Testis (tissue), 3 donors: ENCODE measurements around the gene KLHL29. TPM values are rescaled to one million over a fixed set of nuclear protein-coding genes. Genes with fewer than 3 reads are reported as not detected.

ENCODE experiments used
- DNase-seq: peaks from one replicate; pipeline ENCODE4 v3.0.0-alpha.2; 2019
- H3K27ac ChIP-seq, 2 donors: fragments of 200-600 bp; sonication (generic); one replicate each; pipeline ENCODE4 v1.5.1; 2019
- H3K27me3 ChIP-seq: fragments of 200-600 bp; sonication (generic); one replicate; pipeline ENCODE4 v1.5.1; 2019
- H3K36me3 ChIP-seq: fragments of 200-600 bp; sonication (generic); one replicate; pipeline ENCODE4 v1.5.1; 2017; ENCODE audit warnings: low read depth; ENCODE audit errors: missing control alignments
- H3K4me1 ChIP-seq: fragments of 200-600 bp; sonication (generic); one replicate; pipeline ENCODE4 v1.5.1; 2019
- H3K4me3 ChIP-seq, 2 donors: fragments of 200-600 bp; sonication (generic); one replicate each; pipeline ENCODE4 v1.5.1; 2017 to 2019
- H3K9me3 ChIP-seq: fragments of 200-600 bp; sonication (generic); one replicate; pipeline ENCODE4 v1.5.1; 2017
- CTCF ChIP-seq, 3 experiments: fragments of 450-650 bp in 2 of 3; fragments of 200-600 bp in 1 of 3; sonication (generic) in 1 of 3; IDR thresholded peaks; one replicate each; pipeline ENCODE4 v1.5.1; 2016 to 2019; ENCODE audit warnings: antibody characterized with exemption in 3 of 3, mild to moderate bottlenecking in 2 of 3, moderate library complexity in 1 of 3
- POLR2A ChIP-seq: fragments of 450-650 bp; IDR thresholded peaks from one replicate; pipeline ENCODE4 v1.6.1; 2017; ENCODE audit warnings: antibody characterized with exemption, mild to moderate bottlenecking, moderate library complexity
- WGBS, 2 donors: methylation state at CpG; one replicate each; pipeline ENCODE4 v1.1.5; 2018; 5-methylcytosine and 5-hydroxymethylcytosine counted together
- intact Hi-C: fragments of 100-400 bp; cut with DNase I; formaldehyde crosslinking; loops from one replicate; pipeline ENCODE4 v1.15.1; 2023; ENCODE audit warnings: low total_unique reads
- polyA plus RNA-seq: library from polyadenylated mRNA; stranded (reverse); fragments of 350-450 nt; fragmentation: Illumina TruSeq; extraction: RNeasy Lipid Tissue Mini Kit (QIAGEN cat#74804); gene quantifications from one replicate; pipeline ENCODE4 v1.2.3, GENCODE V29; 2014; ENCODE audit warnings: low read depth, low replicate concordance; ENCODE audit not compliant: insufficient read depth
- total RNA-seq, 2 donors: library from RNA; depleted of rRNA; stranded (reverse); fragments of >200 nt; gene quantifications; one replicate each; pipeline ENCODE4 v1.2.3, GENCODE V29; 2016

KLHL29 gene
- total and polyA plus RNA-seq, 3 donors from 2014 or later, result 3.3 to 10.9 (median 7.9) TPM

DNA sequence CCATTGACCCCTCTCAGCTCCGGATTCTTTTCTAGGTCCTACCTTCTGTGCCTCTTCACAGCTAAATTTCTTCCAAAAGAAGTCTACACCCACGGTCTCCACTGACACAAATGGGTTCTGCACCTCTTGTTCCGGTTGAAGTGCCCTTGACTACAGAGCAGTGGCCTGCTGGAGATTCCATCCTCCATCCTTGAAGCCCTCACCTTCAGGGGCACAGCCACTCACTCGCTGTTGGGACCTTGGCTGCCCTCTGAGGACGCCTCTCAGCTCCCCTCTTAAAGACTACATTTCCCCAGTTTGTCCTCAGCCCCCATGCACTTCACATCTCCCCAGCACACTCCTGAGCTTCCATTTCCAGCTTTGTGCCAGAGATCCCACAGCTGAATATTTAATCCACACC, 315.6 kb downstream of the KLHL29 start:
- Histone ChIP-seq H3K27ac (no peak overlapping the region), H3K4me1 (no peaks in the 10 kb centered on the region), H3K36me3 (no peaks in the 10 kb centered on the region), H3K9me3 (no peaks in the 10 kb centered on the region), H3K4me3 (no peak overlapping the region), H3K27me3 (no peaks in the 10 kb centered on the region)
- peak; percentile 4 for DNase-seq
- WGBS, 2 donors, result 96% methylated on average over 5 of the region's 5 CpGs
- TF ChIP-seq CTCF (IDR thresholded peaks at IDR 0.05), result no peak
- no peak for TF ChIP-seq POLR2A
- intact Hi-C loops, result no loop called here

- TF ChIP-seq POLR2A, result no peak
- TF ChIP-seq CTCF (IDR thresholded peaks at IDR 0.05), result no peak
- H3K4me3 ChIP-seq, result no peak overlapping the region
- no peaks in the 10 kb centered on the region for H3K4me1 ChIP-seq
- intact Hi-C loops, result no loop called here
- no peak overlapping the region for H3K27ac ChIP-seq
- H3K27me3 ChIP-seq, result no peaks in the 10 kb centered on the region
- 98 to 100% methylated on average over 2 to 17 of the region's 17 CpGs for WGBS, 2 donors
- no peak for DNase-seq
- no peaks in the 10 kb centered on the region for H3K36me3 ChIP-seq
- H3K9me3 ChIP-seq, result no peaks in the 10 kb centered on the region
Measured at GRCh38 chr2:23703037-23703582, 318.1 kb downstream of the KLHL29 start.

DNA sequence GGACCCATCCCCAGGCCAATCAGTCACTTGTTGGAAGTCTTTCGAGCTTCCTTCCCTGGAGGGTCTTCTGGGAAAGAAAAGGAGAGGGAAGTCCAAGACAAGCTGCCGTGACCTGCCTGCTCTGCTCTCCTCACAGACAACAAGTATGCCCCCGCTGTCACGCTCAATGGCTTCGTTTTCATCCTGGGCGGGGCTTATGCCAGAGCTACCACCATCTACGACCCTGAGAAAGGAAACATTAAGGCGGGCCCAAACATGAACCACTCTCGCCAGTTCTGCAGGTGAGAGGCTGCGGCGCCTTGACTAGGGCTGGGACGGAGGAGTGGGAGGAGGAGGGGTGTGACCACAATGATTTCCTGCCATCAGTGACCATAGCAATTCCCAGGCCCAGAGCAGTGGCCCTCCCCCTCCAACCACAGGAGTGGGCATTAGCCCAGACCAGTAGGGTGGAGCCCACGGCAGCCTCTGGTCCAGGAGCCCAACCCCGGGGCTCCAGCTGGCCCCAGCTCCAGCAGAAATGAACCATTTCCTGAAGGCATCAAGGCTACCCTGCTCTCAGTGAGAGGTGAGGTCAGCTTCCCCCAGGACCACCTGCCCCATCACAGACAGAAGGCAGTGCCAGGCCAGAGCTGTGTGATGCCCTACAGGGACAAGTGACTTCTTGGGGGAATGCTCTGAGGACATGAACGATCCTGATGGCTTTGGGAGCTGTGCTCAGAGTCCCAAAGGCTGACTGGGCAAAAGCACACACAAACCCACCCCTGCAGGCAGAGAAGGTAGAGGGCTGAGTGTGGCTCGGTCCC, 318.8 kb downstream of the KLHL29 start:
- H3K4me3 ChIP-seq, result no peak overlapping the region
- TF ChIP-seq CTCF (IDR thresholded peaks at IDR 0.05) (no peak), POLR2A (no peak)
- H3K27ac ChIP-seq, result no peak overlapping the region
- H3K36me3 ChIP-seq, result no peaks in the 10 kb centered on the region
- no peaks in the 10 kb centered on the region for H3K9me3 ChIP-seq
- H3K4me1 ChIP-seq, result no peaks in the 10 kb centered on the region
- intact Hi-C loops, result no loop called here
- WGBS, 2 donors, result 95 to 97% methylated on average over 9 to 16 of the region's 16 CpGs
- no peaks in the 10 kb centered on the region for H3K27me3 ChIP-seq
- DNase-seq, result no peak

DNA sequence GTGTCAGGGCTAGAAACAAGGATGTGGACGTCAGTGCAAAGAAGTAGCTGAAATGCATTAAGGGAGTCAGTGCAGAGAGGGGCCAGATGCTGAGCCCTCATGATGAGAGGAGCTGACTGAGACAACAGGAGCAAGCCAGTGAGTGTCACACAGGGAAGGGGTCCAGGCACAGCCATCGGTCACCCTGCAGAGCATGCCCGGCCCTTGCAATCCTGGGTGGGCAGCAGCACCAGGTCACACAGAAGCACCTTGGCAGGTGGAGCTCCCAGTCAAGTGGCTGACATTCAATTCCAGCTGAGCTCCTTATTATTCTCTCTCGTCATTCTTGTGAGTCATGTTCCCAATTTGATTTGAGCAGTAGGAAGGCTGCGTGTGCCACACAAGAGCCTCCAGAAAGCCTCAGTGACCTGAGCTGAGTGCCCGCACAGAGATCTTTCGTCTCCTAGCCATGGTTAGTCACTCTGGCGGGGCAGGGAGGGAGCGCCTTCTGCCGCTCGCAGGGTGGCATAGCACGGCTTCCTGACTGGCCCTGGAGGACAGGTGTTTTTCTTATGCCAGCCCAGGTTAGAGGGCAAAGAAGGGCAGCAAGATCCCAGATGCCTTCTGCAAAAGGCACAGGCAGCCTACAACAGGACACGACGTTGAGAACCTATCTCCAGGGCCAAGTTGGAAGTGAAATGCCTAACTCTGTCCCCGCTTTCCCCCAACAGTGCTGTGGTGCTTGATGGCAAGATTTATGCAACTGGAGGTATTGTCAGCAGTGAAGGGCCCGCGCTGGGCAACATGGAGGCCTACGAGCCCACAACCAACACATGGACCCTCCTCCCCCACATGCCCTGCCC, 321.0 kb downstream of the KLHL29 start:
- DNase-seq, result no peak
- Histone ChIP-seq H3K36me3 (no peaks in the 10 kb centered on the region), H3K4me3 (no peak overlapping the region), H3K27me3 (no peaks in the 10 kb centered on the region), H3K9me3 (no peaks in the 10 kb centered on the region), H3K4me1 (no peaks in the 10 kb centered on the region), H3K27ac (no peak overlapping the region)
- 93 to 95% methylated on average over 18 of the region's 18 CpGs for WGBS, 2 donors
- TF ChIP-seq CTCF (IDR thresholded peaks at IDR 0.05), result no peak
- no peak for TF ChIP-seq POLR2A
- intact Hi-C loops, result no loop called here
